GM12874 (cell line): ENCODE measurements around the gene CCDC159.

Experiments used
- TF ChIP-seq, protein P1 (sequence below): IDR thresholded peaks from 2 replicates; pipeline ENCODE4 v1.5.1; 2011; ENCODE audit warnings: low read depth, mild to moderate bottlenecking, control low read depth, low read length, moderate library complexity; ENCODE audit not compliant: insufficient read depth

The CCDC159 gene

DNA sequence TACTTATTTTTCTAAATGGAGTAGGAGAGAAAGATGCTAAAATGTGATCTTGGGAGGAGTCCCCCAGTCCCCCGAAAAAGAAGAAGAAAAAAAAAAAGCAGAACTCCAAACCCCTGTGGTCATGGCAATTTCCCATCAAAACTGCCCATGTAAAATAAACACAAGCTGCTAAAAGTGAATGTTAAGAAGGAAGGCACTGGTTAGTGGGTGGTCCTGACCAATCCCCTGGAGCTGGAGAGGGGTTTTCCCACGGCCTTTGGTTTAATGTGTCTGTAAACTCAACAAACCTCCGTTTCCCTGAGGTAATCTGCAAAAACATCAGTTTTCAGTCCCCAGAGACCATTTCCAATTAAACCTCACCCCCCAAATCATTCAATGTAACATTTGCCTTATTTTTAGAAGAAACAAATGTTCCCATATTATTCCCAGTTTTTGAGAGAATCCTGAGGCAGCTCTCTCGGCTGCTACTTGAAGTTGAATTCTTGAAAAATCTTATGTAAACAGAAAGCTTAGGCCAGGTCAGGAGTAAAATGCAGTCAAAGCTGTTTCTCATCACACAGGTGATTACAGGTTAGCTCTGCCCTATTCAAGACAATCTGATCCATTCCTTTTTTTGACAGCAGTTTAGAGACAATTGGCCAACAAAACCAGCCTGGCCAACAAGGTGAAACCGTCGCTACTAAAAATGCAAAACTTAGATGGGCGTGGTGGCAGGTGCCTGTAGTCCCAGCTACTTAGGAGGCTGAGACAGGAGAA lies 23.9 kb upstream of the CCDC159 start:
- TF ChIP-seq, protein P1, sequence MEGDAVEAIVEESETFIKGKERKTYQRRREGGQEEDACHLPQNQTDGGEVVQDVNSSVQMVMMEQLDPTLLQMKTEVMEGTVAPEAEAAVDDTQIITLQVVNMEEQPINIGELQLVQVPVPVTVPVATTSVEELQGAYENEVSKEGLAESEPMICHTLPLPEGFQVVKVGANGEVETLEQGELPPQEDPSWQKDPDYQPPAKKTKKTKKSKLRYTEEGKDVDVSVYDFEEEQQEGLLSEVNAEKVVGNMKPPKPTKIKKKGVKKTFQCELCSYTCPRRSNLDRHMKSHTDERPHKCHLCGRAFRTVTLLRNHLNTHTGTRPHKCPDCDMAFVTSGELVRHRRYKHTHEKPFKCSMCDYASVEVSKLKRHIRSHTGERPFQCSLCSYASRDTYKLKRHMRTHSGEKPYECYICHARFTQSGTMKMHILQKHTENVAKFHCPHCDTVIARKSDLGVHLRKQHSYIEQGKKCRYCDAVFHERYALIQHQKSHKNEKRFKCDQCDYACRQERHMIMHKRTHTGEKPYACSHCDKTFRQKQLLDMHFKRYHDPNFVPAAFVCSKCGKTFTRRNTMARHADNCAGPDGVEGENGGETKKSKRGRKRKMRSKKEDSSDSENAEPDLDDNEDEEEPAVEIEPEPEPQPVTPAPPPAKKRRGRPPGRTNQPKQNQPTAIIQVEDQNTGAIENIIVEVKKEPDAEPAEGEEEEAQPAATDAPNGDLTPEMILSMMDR: no peak

DNA sequence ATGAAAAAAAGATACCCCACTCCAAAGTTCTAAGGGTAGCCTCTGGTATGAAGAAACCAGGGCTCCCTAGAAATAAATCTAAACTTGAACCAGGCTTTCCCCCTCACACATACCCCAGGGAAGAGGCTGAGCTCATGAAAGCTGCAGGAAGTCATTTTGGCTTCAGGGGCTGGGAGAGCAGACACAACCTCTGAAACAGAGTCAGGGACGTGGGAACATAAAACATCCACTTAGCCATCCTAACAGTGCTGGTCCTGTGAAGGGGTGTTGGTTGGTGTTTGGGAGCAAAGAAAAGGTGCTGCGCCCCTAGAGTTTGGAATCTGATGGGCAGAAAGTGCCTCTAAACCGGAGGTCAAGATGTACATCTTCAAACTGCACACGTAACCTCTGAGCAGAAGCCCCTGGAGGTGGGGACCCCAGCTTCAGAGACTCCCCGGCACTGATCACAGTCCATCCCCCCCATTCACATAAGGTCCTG lies 22.7 kb upstream of the CCDC159 start:
- TF ChIP-seq, protein P1: no peak

DNA sequence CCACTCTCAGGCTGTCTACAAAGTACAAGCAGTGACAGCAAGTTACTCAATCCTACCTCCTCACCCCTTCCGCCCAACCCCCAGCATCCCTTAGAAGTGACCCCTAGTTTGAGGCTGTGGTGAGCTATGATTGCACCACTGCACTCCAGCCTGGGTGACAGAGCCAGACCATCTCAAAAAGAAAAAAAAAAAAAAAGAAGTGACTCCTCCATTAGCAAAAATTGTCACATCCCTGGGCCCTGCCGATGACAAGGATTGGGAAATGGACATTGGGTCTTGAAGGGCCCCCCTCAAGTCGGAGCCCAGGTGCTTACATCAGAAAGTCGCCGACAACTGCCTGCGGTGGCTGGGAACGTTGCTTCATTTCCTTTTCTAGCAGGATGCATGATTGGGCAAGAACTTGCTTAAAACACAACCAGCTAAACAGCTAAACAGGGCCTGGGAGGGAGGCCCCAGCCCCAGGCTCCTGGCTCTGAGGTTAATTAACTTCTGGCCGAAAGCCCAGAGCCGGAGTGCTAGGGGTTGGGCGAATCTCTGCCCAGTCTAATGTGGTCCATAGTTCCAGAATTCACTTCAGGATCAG lies 22.1 kb upstream of the CCDC159 start:
- TF ChIP-seq, protein P1: no peak

DNA sequence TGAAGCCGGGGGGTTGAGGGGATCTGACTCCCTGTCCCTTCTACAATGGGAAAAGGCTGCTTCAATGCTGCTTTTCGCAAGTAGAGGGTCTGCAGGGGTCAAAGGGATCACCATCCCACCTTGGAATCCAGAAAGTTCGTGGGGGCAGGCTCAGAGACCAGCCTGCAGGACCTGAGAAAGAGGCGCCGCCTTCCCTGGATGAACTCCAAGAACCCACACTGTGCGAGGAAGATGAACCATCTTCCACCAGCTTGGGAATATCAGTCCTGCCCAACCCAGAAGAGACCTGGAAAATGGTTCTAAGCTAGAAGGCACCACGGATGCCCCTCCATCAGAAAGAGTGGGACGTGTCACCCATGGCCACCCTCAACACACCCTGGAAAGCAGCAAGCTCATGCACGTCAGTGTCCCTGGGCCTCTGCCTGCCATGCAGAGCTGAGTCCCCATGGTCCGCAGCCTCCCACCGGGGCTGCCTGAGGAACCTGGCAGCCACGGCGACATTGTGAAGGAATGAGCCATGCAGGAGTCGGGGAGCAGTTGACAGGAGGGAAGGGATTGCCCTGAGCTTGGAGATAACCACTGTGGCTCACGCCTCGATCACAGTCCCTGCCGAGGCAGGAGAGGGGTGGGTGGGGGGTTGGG lies 21.4 kb upstream of the CCDC159 start:
- TF ChIP-seq, protein P1: no peak

DNA sequence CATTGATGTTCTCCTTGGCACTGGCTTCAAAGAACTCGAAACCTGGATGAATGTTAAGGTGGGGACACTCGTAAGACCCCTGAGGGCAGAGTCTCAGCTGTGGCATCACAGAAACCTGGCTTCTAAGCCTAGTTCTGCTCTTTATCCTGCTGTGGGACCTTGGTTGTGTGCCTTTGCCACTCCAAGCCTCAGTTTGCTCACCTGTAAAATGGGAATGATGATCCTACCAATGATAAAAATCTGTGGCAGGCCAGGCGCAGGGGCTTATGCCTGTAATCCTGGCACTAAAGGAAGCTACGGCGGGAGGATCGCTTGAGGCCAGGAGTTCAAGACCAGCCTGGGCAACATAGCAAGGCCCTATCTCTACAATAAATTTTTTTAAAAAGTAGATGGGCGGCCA lies 20.8 kb upstream of the CCDC159 start:
- TF ChIP-seq, protein P1: no peak

DNA sequence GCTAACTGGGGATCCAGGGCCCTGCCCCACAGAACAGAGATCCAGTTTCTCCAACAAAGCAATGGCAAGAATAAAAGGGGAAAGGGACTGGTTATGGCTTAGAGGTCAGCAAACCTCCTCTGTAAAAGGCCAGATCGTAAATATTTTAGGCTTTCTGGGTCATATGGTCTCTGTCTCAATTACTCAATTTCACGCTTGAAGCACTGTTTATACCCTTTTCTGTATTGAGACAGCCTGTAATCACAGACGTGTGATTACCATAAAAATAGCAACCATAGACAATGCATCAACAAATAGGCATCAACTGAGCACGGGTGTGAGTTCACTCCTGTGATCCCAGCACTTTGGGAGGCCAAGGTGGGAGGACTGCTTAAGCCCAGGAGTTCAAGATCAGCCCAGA lies 16.2 kb upstream of the CCDC159 start:
- TF ChIP-seq, protein P1: no peak

DNA sequence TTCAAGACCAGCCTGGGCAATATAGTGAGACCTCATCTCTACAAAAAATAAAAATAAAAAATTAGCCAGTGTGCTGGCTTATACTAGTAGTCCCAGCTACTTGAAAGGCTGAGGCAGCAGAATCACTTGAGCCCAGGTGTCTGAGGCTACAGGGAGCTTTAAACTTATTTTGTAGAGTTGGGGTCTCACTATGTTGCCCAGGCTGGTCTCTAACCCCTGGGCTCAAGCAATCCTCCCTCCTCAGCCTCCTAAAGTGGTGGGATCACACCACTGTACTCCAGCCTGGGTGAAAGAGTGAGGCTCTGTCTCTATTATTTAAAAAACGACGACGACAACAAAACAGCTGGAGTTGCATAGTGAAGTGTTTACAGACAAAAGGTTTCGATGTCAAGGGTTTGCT lies 14.8 kb upstream of the CCDC159 start:
- TF ChIP-seq, protein P1: no peak
